ENCODE measurements around the gene AEBP1. TPM values are rescaled to one million over a fixed set of nuclear protein-coding genes. Genes with fewer than 3 reads are reported as not detected.

AEBP1 gene
- total RNA-seq, 1 donor: 267 TPM

DNA sequence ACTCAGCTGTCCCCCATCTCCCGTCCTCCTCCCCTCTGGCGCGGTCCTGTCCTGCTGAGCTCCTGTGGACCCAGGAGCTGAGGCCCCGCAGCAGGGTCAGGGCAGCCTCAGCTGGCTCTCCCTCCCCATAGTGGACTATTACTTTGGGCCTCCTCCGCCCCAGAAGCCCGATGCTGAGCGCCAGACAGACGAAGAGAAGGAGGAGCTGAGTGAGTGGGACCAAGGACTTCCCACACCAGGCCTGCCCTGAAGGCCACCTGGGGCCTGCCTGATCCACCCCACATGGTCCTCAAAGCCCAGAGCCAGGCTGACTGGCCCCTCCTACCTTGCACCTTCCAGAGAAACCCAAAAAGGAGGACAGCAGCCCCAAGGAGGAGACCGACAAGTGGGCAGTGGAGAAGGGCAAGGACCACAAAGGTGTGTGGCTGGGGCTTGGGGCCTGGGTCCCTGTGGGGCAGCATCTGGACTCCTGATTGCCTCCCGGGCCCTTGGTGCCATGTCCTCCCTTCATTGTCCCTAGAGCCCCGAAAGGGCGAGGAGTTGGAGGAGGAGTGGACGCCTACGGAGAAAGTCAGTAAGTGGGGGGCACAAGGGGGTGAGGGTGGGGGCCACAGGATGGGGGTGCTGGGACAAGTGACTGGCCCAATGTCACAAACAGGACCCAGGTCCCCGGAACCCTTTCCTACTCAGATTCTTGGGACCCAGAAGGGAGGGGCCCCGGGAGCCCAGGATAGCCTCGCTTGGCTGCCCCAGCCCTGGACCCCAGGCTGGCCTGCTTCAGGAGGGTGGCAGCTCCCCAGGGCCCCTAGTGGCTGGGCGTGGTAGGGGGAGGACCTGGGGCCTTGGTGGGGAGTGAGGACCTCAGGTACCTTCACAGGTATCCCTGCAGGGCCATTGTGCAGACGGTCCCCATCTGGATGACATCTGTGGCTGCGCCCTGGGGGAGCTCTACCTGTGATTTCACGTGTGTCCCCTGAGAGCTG lies 4.9 kb downstream of the AEBP1 start:
- DNase-seq (ENCODE audit: insufficient read length, low spot score, missing footprints): peak; percentile 82
- no peak overlapping the region for H3K4me3 ChIP-seq (ENCODE audit: insufficient read depth, low read length)
- no peaks in the 10 kb centered on the region for H3K9me3 ChIP-seq (ENCODE audit: low read depth, low read length)
- H3K36me3 ChIP-seq (ENCODE audit: insufficient read depth, low read length): peaks cover 73% of the 10 kb centered on the region
- H3K79me2 ChIP-seq (ENCODE audit: insufficient read depth, low read length): peaks cover 57% of the 10 kb centered on the region
- no peaks in the 10 kb centered on the region for H3K27me3 ChIP-seq (ENCODE audit: insufficient read depth, low read length)
- H3K27ac ChIP-seq (ENCODE audit: low read depth, low read length): peak overlapping the region; percentile 28
- peaks cover 53% of the 10 kb centered on the region for H4K20me1 ChIP-seq (ENCODE audit: insufficient read depth, low read length)
- H2AFZ ChIP-seq (ENCODE audit: low read length): no peak overlapping the region
- no peak overlapping the region for H3K4me2 ChIP-seq (ENCODE audit: insufficient read depth, low read length)
- TF ChIP-seq, protein P1, sequence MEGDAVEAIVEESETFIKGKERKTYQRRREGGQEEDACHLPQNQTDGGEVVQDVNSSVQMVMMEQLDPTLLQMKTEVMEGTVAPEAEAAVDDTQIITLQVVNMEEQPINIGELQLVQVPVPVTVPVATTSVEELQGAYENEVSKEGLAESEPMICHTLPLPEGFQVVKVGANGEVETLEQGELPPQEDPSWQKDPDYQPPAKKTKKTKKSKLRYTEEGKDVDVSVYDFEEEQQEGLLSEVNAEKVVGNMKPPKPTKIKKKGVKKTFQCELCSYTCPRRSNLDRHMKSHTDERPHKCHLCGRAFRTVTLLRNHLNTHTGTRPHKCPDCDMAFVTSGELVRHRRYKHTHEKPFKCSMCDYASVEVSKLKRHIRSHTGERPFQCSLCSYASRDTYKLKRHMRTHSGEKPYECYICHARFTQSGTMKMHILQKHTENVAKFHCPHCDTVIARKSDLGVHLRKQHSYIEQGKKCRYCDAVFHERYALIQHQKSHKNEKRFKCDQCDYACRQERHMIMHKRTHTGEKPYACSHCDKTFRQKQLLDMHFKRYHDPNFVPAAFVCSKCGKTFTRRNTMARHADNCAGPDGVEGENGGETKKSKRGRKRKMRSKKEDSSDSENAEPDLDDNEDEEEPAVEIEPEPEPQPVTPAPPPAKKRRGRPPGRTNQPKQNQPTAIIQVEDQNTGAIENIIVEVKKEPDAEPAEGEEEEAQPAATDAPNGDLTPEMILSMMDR (IDR thresholded peaks at IDR 0.05; ENCODE audit: extremely low read depth, low read depth, low read length): no peak
- H3K4me1 ChIP-seq (ENCODE audit: insufficient read depth, low read length): peaks cover 18% of the 10 kb centered on the region

DNA sequence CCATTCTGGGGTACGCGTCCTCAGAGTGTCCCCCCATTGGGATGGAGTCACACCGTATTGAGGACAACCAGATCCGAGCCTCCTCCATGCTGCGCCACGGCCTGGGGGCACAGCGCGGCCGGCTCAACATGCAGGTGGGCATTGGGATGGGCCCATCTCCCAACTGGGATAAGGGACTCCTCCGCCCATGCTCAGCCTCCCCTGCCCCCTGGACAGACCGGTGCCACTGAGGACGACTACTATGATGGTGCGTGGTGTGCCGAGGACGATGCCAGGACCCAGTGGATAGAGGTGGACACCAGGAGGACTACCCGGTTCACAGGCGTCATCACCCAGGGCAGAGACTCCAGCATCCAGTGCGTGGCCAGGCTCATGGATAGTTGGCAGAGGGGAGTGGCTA lies 5.8 kb downstream of the AEBP1 start:
- no peaks in the 10 kb centered on the region for H3K9me3 ChIP-seq (ENCODE audit: low read depth, low read length)
- H3K36me3 ChIP-seq (ENCODE audit: insufficient read depth, low read length): peaks cover 79% of the 10 kb centered on the region
- H3K4me1 ChIP-seq (ENCODE audit: insufficient read depth, low read length): peaks cover 18% of the 10 kb centered on the region
- peak; percentile 86 for DNase-seq (ENCODE audit: insufficient read length, low spot score, missing footprints)
- no peak overlapping the region for H3K4me3 ChIP-seq (ENCODE audit: insufficient read depth, low read length)
- H3K27me3 ChIP-seq (ENCODE audit: insufficient read depth, low read length): no peaks in the 10 kb centered on the region
- TF ChIP-seq, protein P1 (IDR thresholded peaks at IDR 0.05; ENCODE audit: extremely low read depth, low read depth, low read length): no peak
- peaks cover 52% of the 10 kb centered on the region for H3K79me2 ChIP-seq (ENCODE audit: insufficient read depth, low read length)
- no peak overlapping the region for H3K27ac ChIP-seq (ENCODE audit: low read depth, low read length)
- no peak overlapping the region for H2AFZ ChIP-seq (ENCODE audit: low read length)
- H3K4me2 ChIP-seq (ENCODE audit: insufficient read depth, low read length): no peak overlapping the region
- peaks cover 57% of the 10 kb centered on the region for H4K20me1 ChIP-seq (ENCODE audit: insufficient read depth, low read length)

DNA sequence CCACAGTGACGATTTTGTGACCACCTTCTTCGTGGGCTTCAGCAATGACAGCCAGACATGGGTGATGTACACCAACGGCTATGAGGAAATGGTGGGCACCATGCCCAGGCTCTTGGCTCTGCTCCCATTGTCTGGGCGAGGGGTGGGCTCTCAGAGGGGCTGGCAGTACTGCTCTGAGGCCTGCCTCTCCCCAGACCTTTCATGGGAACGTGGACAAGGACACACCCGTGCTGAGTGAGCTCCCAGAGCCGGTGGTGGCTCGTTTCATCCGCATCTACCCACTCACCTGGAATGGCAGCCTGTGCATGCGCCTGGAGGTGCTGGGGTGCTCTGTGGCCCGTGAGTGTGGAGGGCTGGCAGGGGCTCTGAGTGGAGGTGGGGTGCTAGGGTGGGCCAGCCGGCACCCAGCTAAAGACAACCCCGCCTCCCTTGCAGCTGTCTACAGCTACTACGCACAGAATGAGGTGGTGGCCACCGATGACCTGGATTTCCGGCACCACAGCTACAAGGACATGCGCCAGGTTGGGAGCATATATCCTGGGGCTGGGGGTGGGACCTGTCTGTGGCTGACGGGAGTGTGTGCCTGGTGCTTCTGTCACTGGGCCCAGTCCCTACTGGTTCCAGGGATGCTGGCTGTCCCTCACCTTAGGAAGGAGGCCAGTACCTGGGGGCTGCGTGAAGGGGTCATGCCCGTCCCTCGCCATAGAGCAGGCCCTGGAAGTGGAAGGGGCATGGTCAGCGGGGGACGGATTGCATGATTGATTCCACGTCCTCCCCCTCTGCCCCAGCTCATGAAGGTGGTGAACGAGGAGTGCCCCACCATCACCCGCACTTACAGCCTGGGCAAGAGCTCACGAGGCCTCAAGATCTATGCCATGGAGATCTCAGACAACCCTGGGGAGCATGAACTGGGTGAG lies 6.8 kb downstream of the AEBP1 start:
- H3K4me3 ChIP-seq (ENCODE audit: insufficient read depth, low read length): no peak overlapping the region
- no peak overlapping the region for H2AFZ ChIP-seq (ENCODE audit: low read length)
- H3K9me3 ChIP-seq (ENCODE audit: low read depth, low read length): no peaks in the 10 kb centered on the region
- no peak overlapping the region for H3K27ac ChIP-seq (ENCODE audit: low read depth, low read length)
- H3K79me2 ChIP-seq (ENCODE audit: insufficient read depth, low read length): peaks cover 42% of the 10 kb centered on the region
- peak; percentile 86 for DNase-seq (ENCODE audit: insufficient read length, low spot score, missing footprints)
- TF ChIP-seq, protein P1 (IDR thresholded peaks at IDR 0.05; ENCODE audit: extremely low read depth, low read depth, low read length): no peak
- H3K4me2 ChIP-seq (ENCODE audit: insufficient read depth, low read length): no peak overlapping the region
- H3K36me3 ChIP-seq (ENCODE audit: insufficient read depth, low read length): peaks cover 84% of the 10 kb centered on the region
- H3K27me3 ChIP-seq (ENCODE audit: insufficient read depth, low read length): no peaks in the 10 kb centered on the region
- H4K20me1 ChIP-seq (ENCODE audit: insufficient read depth, low read length): peaks cover 53% of the 10 kb centered on the region
- H3K4me1 ChIP-seq (ENCODE audit: insufficient read depth, low read length): peaks cover 9% of the 10 kb centered on the region

All from osteoblast (primary cell).